HepG2 (cell line): ENCODE results near the gene PHF5A. TPM values are rescaled to one million over a fixed set of nuclear protein-coding genes. Genes with fewer than 3 reads are reported as not detected.
A peak's percentile ranks its signal among the peaks of the same experiment; 100 is the strongest.

ENCODE experiments used
- AGO2 ChIP-seq: fragments of 200-400 bp; formaldehyde crosslinking; optimal IDR thresholded peaks from 2 replicates; pipeline ENCODE3; 2017; ENCODE audit warnings: mild to moderate bottlenecking, low read depth, low read length, moderate library complexity
- CCAR2 ChIP-seq: fragments of 200-400 bp; formaldehyde crosslinking; optimal IDR thresholded peaks from 2 replicates; pipeline ENCODE3; 2018; ENCODE audit warnings: low read depth, mild to moderate bottlenecking, low read length, moderate library complexity
- MAFF ChIP-seq: IDR thresholded peaks from 2 replicates; pipeline ENCODE4 v1.6.1; 2011; ENCODE audit warnings: low read depth, low read length, improper control_type of control experiment
- MAFK ChIP-seq, 2 experiments: IDR thresholded peaks in 1 of 2; conservative IDR thresholded peaks in 1 of 2; 2 replicates each; pipeline ENCODE4 v1.6.1; 2011; ENCODE audit warnings: improper control_type of control experiment in 2 of 2, low read length in 2 of 2
- THAP11 ChIP-seq: IDR thresholded peaks from 2 replicates; pipeline ENCODE4 v1.6.1; 2016; ENCODE audit warnings: missing biosample characterization, missing genetic modification reagents
- ZBTB49 ChIP-seq: sonication (generic); formaldehyde crosslinking; IDR thresholded peaks from 2 replicates; pipeline ENCODE4 v1.4.0; 2020; ENCODE audit warnings: missing genetic modification reagents, borderline replicate concordance
- ZNF124 ChIP-seq: sonication (generic); formaldehyde crosslinking; IDR thresholded peaks from 2 replicates; pipeline ENCODE4 v1.4.0; 2020; ENCODE audit warnings: missing genetic modification reagents
- ZNF281 ChIP-seq: sonication (generic); formaldehyde crosslinking; IDR thresholded peaks from 2 replicates; pipeline ENCODE4 v1.4.0; 2020; ENCODE audit warnings: missing genetic modification reagents, borderline replicate concordance
- ZNF687 ChIP-seq: sonication (generic); formaldehyde crosslinking; IDR thresholded peaks from 2 replicates; pipeline ENCODE4 v1.5.1; 2020; ENCODE audit warnings: mild to moderate bottlenecking, missing genetic modification reagents, moderate library complexity
- polyA plus RNA-seq, 8 experiments: library from polyadenylated mRNA; depleted of rRNA in 3 of 8; stranded (reverse) in 7 of 8; unstranded in 1 of 8; fragments of >200 nt; fragmentation: Illumina TruSeq in 4 of 8; extraction: Trizol in 4 of 8; gene quantifications; 2 replicates each; pipeline versions ENCODE4 v1.2.1 to v1.2.3, GENCODE V29; 2011 to 2016; ENCODE audit warnings: low read depth in 4 of 8, missing spikeins in 1 of 8, mixed read lengths in 1 of 8; ENCODE audit not compliant: insufficient read depth in 1 of 8
- total RNA-seq, 5 experiments: library from RNA; depleted of rRNA; stranded (reverse); fragments of >200 nt; fragmentation: Illumina TruSeq; extraction: Trizol; gene quantifications; 2 replicates each; pipeline ENCODE4 v1.2.3, GENCODE V29; 2016; ENCODE audit warnings: low read depth in 1 of 5

PHF5A gene
- total and polyA plus RNA-seq, 2 of the 13 experiments (the other 11 are each of a cell fraction or from before 2014, with no cell fraction given) = 56.6 to 105 TPM

DNA sequence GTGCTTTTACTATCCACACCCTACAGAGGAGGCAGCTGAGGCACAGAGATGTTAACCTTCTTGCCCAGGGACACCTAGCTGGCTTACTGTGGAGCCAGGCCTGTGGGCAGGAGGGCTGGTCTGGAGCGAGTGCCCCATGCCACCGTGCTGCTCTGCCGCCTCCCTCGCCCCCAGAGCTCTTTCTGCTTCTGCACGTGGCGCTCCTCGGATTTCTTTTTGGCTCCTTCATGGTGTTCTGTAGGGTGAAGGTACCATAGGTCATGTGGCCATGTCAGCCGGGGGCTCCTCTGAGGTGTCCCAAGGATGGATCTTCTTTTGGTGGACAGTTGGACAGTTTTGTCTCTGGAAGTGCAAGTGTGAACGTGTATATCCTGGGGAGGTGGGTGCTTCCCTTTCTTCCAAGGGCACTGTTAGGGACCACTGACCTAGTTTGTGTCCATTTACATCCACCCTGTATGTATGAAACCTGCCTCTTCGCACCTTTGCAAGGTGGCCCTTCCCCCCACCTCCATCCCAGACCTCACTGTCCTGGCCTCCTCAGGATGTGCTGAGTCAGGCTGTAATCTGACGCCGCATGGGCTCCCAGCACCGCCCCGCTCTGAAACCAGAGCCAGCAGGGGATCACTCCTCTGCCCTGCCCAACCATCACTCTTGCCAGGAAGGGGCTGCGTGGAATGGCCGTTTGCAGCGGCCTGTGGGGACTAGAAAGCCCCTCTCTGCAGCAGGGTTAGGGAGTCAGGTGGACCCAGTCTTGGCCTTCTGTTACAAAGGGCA is 44.1 kb upstream of the PHF5A start (continued):
- TF ChIP-seq ZNF687 (CRISPR knock-in tag) = peak; percentile 50
- TF ChIP-seq THAP11 (CRISPR knock-in tag) = 0 out of 2 replicates have a peak, but pooled peaks have one; percentile 18
- TF ChIP-seq MAFF = peak; percentile 83
- peak; percentile 87 to 91 for TF ChIP-seq MAFK (conservative IDR thresholded peaks at IDR 0.05 in 1 of 2, IDR thresholded peaks at IDR 0.05 in 1 of 2; ENCODE audit: low read length in 2 of 2)
- TF ChIP-seq AGO2 = peak; percentile 21
- peak; percentile 83 for TF ChIP-seq ZNF281 (CRISPR knock-in tag)
- no peak for TF ChIP-seq ZBTB49 (CRISPR knock-in tag)
- TF ChIP-seq ZNF124 = no peak
- no peak for TF ChIP-seq CCAR2
- TF ChIP-seq, all 625 proteins: peak for 15
